OCI-LY3 (cell line): Measurements from ENCODE around the gene STX18.

ENCODE experiments used
- EZH2phosphoT487 ChIP-seq: fragments of 200-600 bp; shearing (Covaris generic); IDR thresholded peaks from 2 replicates; pipeline ENCODE4 v1.6.1; 2018; ENCODE audit warnings: antibody characterized with exemption, mixed run types, low read depth
- TF ChIP-seq, protein P1 (sequence below): fragments of 200-600, 300-600 bp; sonication (generic); IDR thresholded peaks from 2 replicates; pipeline ENCODE4 v1.5.1; 2014; ENCODE audit warnings: antibody characterized with exemption, low read length, low read depth

DNA sequence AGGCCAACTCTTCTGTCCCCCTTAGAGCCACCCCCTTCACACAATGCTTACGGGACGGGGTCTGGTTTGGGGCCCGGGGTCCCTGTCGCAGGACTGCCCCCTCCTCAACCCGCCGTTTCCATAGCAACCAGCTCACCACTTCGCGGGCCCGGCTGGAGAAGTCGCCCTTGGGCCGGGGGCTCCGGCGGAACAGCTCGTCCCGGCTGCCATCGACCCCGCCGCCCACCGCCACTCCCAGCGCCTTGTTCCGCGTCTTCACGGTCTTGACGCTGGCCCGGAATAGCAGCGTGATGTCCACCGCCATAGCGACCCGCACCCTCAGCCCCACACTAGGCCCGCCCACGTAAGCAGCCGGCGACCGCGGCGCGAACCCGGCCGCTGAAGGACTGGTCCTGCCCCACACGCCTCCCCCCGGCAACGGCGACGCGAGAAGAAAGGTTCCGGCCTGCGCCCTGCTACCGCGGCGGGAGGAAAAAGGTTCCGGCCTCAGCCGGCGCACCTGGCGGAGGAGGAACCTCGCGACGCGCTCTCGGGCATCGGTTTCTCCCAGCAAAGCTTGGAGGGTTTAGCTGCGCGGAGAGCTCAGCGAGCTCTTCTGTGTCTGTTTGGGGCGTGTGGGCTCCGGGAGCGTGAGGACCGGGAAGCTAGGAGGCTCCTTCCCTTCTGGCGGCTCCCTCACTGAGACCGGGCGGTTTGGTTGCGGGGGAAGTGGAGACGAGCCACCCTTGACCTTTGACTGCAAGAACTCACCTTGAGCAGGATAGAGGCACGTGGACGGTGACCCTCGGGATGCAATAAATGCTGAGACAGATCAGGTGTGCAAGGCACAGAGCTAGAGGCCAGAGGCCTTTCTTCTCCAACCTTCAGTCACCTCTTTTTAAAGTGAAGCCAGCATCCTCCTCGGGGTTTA is at the start of gene STX18:
- TF ChIP-seq, protein P1, sequence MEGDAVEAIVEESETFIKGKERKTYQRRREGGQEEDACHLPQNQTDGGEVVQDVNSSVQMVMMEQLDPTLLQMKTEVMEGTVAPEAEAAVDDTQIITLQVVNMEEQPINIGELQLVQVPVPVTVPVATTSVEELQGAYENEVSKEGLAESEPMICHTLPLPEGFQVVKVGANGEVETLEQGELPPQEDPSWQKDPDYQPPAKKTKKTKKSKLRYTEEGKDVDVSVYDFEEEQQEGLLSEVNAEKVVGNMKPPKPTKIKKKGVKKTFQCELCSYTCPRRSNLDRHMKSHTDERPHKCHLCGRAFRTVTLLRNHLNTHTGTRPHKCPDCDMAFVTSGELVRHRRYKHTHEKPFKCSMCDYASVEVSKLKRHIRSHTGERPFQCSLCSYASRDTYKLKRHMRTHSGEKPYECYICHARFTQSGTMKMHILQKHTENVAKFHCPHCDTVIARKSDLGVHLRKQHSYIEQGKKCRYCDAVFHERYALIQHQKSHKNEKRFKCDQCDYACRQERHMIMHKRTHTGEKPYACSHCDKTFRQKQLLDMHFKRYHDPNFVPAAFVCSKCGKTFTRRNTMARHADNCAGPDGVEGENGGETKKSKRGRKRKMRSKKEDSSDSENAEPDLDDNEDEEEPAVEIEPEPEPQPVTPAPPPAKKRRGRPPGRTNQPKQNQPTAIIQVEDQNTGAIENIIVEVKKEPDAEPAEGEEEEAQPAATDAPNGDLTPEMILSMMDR, result no peak
- no peak for TF ChIP-seq EZH2phosphoT487
